Measurements from ENCODE around the gene RHBDL1.
A peak's percentile ranks its signal among the peaks of the same experiment; 100 is the strongest.

The RHBDL1 gene

DNA sequence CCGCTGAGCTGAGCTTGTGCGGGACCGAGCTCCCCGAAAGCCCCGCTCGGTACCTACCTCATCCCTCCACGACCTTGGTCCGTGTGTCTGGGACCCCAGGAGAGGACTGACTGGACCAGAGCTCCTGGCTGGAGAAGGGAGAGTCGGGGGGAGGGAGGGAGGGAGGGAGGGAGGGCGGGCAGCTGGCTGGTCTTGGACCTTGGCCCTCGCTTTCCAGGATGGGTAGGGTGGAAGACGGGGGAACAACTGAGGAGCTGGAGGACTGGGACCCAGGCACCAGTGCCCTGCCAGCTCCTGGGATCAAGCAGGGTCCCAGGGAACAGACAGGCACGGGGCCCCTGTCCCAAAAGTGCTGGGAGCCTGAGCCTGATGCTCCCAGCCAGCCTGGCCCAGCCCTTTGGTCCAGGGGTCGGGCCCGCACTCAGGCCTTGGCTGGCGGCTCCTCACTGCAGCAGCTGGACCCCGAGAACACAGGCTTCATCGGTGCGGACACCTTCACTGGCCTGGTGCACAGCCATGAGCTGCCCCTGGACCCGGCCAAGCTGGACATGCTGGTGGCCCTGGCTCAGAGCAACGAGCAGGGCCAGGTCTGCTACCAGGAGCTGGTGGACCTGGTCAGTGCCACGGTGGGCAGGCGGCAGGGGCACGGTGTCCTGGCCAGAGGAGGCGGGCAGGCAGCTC lies 553 bp downstream of the RHBDL1 start:
- no peak for DNase-seq

DNA sequence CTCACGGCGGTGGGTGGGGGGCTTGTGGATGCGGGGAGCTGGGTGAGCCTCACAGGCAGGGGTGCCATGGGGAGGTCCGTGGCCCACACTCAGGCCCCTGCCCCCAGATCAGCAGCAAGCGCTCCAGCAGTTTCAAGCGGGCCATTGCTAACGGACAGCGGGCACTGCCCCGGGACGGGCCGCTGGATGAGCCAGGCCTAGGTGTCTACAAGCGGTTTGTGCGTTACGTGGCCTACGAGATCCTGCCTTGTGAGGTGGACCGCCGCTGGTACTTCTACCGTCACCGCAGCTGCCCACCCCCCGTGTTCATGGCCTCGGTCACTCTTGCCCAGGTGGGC lies 1.1 kb downstream of the RHBDL1 start:
- no peak for DNase-seq

DNA sequence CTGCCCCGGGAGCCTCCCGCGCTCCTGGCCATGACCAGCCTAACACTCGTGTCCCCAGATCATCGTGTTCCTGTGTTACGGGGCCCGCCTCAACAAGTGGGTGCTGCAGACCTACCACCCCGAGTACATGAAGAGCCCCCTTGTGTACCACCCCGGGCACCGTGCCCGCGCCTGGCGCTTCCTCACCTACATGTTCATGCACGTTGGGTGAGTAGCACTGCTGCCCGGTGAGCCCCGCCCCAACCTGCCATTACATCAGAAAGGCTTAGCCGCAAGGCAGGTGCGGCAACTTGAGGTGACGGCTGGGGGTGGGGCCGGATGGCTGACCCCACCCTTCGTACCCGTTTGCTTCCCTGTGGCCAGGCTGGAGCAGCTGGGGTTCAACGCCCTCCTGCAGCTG lies 1.4 kb downstream of the RHBDL1 start:
- DNase-seq: peak; percentile 37

DNA sequence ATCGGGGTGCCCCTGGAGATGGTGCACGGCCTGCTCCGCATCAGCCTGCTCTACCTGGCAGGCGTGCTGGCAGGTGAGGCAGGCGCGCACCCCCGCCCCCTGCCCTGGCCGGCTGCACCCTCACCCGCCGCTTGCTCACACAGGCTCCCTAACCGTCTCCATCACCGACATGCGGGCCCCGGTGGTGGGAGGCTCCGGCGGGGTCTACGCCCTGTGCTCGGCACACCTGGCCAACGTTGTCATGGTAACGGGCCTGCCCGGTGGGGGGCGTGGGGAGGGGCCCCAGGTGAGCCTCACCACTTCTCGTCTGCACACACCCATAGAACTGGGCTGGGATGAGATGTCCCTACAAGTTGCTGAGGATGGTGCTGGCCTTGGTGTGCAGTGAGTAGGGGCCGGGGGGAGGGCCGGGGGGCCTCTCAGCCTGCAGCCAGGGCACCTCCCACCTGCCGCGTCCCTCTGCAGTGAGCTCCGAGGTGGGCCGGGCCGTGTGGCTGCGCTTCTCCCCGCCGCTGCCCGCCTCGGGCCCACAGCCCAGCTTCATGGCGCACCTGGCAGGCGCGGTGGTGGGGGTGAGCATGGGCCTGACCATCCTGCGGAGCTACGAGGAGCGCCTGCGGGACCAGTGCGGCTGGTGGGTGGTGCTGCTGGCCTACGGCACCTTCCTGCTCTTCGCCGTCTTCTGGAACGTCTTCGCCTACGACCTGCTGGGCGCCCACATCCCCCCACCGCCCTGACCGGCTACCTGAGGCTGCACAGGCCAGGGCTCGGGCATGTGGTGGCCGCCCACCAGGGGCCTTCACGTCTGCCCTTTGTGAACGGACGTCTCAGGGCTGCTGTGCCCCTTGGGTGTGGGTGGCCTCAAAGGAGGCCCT lies 2.1 kb downstream of the RHBDL1 start:
- no peak for DNase-seq

DNA sequence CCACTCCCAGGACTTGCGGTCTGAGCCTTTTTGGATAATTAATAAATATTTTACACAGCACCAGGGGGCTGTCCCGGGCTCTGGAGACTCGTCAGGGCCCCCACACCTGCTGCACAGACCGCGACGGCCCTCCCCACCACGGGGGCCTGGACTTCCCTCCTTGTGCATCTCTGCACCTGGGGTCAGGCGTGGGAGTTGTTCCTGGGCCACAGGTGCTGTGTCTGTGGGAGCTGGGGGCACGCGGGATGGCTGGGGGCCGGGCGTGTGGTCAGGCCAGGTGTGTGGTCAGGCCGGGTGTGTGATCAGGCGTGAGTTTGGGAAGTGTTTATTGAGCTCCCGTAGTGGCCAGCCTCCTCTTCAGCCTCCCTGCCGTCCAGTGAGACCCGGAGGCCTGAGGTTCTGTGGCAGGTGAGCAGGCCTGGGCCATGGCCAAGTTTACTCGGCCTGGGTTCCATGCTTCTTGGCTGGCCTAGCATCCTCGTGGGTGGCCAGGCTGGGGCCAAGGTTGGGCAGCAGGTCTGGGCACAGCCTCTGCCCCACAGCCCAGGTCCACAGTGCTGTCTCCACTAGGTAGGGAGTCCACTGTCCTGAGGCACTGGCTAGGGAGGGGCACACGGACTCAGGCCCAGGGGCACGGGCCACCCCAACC lies 2.9 kb downstream of the RHBDL1 start:
- no peak for DNase-seq

DNA sequence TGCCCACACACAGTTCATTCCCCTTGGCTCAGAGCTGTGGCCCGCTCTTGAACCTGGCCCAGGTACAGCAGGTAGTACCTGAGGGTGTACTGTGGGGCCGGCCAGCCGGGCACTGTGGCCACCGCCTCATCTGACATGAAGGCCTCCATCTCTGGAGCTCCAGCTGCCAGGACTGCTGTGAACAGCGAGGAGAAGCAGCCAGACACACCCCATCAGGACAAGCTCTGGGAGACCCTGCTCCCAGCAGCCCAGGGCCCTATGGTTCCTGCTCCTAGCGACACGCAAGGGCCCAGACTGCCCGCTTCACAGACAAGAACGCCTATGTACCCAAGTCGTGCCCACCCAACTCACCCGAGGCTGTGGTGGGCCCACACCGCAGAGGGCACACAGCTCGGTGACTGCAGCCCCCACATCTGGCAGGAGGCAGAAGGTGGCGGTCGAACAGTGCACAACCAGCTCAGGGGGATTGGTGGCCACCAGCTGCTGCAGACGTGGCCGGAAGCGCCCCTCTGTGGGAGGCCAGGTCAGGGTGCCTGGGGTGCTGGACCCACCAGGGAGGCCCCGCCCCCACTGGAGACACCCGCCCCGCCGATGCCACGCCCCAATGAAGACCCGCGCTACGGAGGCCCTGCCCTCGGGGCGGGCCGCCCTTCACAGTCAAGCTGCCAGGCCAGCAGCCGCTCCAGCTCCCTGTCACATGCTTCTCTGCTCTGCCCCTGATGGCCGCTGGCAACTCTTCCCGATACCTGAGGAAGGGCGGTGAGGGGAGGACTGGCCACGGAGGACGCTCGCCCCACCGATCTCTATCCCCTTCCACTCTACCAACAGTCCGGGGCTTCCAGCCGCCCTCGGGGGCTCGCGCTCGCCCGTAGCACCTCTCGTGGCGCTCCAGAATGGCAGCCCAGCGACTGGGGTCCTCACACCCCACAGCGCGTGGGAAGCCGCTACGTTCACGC lies 3.7 kb downstream of the RHBDL1 start:
- DNase-seq: peak; percentile 58

DNA sequence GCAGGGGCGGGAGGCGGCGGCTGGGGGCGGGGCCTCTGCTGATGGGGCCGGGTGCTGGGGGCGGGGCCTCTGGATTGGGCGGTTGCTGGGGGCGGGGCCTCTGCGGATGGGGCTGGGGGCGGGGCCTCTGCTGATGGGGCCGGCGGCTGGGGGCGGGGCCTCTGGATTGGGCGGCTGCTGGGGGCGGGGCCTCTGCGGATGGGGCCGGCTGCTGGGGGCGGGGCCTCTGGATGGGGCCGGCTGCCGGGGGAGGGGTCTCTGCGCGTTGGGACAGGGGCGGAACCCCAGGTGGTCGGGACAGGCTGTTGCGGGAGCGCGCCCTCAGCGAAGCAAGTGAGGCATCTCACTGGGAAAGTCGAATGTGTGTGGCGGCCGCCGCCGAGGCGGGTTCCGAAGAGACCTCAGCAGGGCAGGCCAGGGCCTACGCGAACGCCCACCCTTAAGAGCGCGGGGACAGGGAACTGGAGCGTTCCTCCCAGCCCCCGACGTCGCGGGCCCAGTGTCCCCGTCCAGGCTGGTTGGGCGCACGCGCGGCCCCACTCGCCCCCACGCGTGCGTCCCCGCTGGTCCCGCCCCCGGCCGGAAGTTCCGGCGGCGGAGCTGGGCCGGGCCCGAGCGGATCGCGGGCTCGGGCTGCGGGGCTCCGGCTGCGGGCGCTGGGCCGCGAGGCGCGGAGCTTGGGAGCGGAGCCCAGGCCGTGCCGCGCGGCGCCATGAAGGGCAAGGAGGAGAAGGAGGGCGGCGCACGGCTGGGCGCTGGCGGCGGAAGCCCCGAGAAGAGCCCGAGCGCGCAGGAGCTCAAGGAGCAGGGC lies 4.5 kb downstream of the RHBDL1 start, which contains the start of gene STUB1:
TSS of gene STUB1 (plus strand) at position 597 of the 811 bp plus-strand sequence. CDS start at position 713, 116 bp downstream.
- DNase-seq: peak; percentile 69

DNA sequence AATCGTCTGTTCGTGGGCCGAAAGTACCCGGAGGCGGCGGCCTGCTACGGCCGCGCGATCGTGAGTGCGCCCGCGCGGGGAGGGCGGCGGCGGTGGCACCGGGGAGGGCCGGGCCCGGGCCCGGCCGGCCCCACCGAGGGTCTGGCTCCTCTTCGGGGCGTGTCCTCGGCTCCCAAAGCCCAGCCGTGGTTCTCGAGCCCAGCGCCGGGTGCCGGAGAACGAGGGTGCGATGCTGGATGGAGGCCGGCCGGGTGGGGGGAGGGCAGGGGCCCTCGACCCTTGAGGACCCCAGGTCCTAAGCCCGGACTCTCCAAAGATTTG lies 5.1 kb downstream of the RHBDL1 start:
- DNase-seq: no peak

DNA sequence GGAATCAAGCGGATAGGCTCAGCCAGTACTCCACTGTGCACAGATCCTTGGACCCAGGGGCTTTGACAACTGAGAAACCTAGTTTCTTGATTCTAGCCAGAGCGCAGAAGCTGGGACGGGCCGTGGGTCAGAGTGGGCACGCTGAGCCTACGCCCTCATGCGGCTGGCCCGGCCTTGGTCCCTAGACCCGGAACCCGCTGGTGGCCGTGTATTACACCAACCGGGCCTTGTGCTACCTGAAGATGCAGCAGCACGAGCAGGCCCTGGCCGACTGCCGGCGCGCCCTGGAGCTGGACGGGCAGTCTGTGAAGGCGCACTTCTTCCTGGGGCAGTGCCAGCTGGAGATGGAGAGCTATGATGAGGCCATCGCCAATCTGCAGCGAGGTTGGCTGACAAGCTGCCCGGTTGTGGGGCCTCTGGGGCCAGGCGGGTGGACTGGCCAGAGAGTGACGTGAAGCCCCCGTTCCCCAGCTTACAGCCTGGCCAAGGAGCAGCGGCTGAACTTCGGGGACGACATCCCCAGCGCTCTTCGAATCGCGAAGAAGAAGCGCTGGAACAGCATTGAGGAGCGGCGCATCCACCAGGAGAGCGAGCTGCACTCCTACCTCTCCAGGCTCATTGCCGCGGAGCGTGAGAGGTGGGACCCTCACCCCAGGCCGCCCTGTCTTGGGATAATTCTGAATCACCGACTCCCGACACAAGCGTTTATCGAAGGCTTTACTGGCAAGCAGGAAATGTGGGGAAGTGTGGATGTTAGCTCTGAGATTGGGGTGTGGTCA lies 5.7 kb downstream of the RHBDL1 start:
- DNase-seq: no peak

DNA sequence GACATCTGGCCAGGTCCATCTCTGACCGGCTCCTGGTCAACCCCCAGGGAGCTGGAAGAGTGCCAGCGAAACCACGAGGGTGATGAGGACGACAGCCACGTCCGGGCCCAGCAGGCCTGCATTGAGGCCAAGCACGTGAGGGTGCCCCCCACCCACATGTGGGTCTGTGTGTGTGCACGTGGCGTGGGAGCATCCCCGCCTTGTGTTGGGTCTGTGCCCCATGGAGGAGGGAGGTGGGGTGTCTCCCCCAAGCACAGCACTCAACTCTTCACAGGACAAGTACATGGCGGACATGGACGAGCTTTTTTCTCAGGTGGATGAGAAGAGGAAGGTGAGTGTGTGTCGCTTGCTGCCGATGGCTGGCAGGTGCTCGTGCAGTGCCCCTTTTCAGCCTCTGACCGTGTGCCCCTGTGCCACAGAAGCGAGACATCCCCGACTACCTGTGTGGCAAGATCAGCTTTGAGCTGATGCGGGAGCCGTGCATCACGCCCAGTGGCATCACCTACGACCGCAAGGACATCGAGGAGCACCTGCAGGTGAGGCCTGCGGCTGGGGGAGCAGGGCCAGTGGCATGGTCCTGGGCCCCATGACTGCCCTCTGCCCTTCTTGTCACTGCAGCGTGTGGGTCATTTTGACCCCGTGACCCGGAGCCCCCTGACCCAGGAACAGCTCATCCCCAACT lies 6.4 kb downstream of the RHBDL1 start:
- no peak for DNase-seq

DNA sequence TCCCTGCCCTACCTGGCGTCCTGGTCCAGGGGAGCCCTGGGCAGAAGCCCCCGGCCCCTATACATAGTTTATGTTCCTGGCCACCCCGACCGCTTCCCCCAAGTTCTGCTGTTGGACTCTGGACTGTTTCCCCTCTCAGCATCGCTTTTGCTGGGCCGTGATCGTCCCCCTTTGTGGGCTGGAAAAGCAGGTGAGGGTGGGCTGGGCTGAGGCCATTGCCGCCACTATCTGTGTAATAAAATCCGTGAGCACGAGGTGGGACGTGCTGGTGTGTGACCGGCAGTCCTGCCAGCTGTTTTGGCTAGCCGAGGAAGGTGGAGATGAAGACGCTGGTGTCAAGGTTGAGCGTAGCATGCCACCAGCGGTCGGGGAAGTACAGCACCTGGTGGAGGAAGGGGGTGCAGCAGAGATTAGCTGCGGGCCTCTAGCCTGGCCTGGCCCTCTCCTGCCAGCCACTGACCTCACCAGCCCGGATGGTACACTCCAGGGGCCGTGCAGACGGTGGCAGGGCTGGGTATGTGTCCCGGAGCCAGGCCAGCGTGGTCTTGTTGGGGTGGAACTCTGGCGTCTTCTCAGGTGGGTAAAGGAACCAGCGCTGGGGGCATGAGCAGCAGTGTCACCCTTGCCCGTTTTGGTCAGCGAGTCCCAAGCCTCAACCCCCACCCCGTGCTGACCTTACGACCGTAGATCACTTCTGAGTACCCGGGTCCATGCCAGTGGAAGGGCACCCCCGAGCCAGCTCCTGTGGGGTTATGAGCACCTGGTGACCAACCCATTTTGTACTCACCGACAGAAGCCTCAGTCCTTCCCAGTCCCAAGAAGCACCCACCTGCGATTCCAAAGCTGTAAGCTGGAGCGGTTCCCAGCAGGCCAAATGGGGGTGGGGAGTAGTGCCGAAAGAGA lies 7.3 kb downstream of the RHBDL1 start:
- no peak for DNase-seq

DNA sequence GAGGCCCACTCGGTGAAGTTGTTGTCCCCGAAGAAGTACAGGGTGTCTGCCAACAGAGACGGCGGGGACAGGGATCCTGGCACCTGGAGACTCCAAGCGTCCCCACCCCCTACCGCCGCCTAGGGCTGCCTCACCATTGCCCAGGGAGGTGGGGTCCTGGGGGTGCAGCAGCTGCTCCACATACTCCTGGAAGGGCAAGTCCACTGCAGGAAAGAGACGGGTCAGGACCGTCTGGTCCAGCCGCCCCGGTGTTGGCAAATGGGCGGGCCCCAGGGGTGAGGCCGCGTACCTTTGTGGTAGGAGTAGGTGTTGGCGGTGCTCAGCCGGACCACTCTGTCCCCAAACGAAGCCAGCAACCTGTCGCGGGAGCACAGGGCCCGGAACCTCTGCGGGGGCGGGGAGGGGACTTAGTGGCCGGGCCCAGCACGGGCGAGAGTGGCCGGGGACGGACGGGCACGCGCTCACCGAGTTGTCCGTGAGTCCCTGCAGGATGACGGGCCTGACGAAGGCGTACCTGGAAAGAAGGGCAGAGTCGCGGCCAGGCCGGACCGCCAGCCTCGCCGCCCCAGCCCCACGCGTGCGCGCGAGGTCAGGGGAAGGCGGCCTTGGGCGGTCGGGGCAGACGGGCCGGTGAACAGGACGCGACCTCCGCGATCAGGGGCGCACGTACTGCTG lies 8.1 kb downstream of the RHBDL1 start:
- no peak for DNase-seq

DNA sequence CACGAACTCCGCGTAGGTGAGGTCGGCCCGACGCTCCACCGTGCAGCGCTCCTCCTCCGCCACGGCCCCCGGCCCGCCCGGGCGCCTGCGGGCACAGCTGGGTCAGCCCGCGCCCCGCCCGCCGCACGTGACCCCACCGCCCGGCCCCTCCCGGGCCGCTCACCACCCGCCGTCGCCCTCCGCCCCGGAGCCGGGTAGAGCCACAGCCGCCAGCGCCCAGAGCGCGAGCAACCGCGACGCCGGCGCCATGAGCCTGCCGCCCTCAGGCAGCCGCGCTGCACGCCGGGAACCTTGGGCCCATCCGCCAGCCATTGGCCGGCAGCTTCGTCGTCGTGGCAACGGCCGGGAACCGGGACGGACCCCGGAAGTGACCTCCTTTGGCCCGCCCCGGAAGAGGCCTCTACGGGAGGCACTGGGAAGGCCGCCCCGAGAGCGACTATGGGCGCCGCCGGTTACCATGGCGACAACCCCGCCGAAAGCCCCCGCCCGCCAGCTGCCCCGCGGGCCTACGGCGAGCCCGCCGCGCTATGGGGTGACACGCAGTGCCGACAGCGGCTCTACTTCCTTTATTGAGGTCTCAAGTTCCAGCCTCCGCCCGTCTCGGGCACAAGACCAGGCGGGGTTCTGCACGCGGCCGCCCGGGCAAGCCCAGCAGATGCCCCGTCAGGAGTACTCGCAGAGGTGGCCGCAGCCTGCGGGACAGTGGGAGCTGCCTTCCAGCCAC lies 8.8 kb downstream of the RHBDL1 start, which contains the start of gene JMJD8:
TSS of gene JMJD8 (minus strand) at position 264 of the 724 bp plus-strand sequence. CDS start at position 249, 15 bp downstream.
- DNase-seq: peak; percentile 90

DNA sequence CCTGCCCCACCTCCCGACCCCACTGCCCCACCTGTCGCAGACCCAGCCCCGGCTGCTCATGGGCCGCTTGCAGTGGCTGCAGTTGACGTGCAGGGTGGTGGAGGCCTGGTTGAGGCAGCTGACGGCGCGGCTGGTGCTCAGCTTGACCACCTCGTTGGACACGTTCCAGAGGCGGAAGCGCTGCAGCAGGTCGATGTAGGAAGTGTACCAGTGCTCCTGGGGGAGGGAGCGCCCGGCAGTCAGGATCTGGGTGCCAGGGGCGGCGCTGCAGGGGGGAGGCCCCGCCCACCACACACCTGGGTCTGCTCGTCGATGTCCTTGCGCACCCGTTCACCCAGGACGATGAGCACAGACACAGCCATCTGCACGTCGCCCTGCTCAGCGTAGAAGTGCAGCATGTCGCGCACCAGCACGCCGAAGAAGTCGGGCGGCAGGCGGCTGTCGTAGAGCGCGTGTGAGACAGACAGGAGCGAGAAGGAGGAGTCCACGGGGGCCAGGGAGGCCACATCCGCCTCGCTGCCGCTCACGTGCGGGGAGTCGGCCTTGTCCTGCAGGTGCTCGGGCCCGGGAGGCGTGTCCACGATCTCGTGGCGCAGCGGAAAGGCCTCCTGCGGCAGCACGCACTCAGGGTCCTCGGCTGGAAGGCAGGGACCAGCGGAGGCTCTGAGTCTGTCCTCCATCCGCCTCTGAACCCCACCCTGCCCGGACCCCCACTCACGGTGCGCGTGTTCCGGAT lies 9.7 kb downstream of the RHBDL1 start:
- no peak for DNase-seq

DNA sequence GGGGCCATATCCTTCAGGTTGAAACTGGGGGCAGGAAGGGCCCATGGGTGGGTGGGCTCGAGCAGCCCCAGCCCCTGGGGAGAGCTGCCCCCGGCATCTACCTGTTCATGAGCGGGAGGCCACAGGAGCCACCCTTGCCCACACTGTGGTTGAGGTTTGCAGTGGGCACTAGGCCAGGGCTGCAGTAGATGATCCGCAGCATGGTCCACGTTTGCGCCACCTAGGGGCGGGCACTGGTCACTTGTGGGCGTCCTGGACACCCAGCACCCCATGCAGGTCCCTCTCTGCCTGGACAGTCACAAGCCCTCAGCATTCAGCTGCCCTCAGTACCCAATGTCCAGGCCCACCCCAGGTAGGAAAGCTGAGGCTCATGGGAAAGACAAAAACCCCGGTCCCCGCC lies 10.5 kb downstream of the RHBDL1 start:
- DNase-seq: no peak

DNA sequence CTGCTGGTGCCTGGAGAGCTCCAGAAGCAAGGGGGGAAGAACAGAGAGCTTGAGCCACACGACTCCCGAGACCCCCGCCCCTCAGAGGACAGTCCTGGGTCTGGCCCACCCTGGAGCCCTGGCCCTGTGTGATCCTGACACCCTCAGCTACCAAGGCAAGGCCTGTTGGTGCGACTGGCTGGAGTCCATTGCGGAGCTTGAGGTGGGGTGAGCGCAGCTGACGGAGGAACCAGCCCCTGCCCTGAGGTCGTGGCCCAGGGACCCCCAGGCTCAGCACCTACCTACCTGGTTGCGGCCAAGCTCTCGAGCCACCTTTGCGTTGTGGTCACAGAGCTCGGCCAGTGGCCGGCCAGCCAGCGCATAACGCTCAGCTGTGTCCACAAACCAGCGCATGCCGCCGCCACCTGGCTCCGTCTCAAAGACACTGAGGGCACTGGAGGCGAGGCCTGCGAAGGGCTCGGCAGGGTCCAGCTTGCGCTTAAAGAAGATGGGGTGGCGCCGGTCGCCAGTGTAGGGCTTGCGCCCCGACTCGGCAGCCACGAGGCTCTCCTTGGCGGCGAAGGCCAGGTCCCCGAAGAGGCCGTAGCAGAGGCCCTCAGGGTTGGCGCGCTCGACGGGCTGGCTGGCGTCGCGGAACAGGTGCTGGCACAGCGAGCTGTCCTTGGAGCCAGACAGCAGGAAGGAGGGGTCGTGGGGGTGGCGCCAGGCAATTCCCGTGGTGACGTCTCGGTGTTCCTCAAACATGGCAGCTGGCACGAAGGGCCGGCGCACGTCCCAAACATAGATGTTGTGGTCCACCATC lies 11.2 kb downstream of the RHBDL1 start:
- DNase-seq: no peak

Data from NCI-H774 (cell line).